HepG2 (cell line): ENCODE measurements around the gene CYBRD1. TPM values are rescaled to one million over a fixed set of nuclear protein-coding genes. Genes with fewer than 3 reads are reported as not detected.

ENCODE experiments used
- ATAC-seq: fragments of 200-7000 bp; cut with Tn5 transposase; 3 replicates; pipeline ENCODE4 v1.9.1; 2020; ENCODE audit warnings: mild to moderate bottlenecking, moderate library complexity
- BruUV-seq: library from RNA; stranded (reverse); fragments of 400-500 nt; replicated peaks from 2 replicates; lab custom pipeline; 2021; lab: Mats Ljungman, UMichigan
- CTCF ChIA-PET: fragments of 300-600 bp; formaldehyde crosslinking; extraction: SDS; loops from one replicate; lab custom pipeline; 2021; ENCODE audit warnings: low total read pairs, inconsistent platforms, low intra/inter-chr PET ratio; lab: Yijun Ruan, JAX
- POLR2A ChIA-PET: fragments of 350-600 bp; sonication (Branson Sonifier 250); formaldehyde crosslinking; loops from one replicate; lab custom pipeline; 2020; ENCODE audit warnings: antibody characterized with exemption, inconsistent platforms; lab: Yijun Ruan, JAX
- DNase-seq: peaks from one replicate; pipeline ENCODE4 v3.0.0-alpha.2; 2015; ENCODE audit warnings: low spot score
- FAIRE-seq: peaks from 3 replicates; lab custom pipeline; 2011; peaks lifted over from hg19 to GRCh38; lab: Jason Lieb, UNC
- H2AFZ ChIP-seq: one replicate; pipeline ENCODE4 v1.6.1; 2011; ENCODE audit warnings: low read length, inconsistent platforms
- H3K27ac ChIP-seq: fragments of 300-600 bp; 3 replicates; pipeline ENCODE4 v1.8.0; 2011; ENCODE audit warnings: mixed run types, mild to moderate bottlenecking, mixed read lengths, low read length, inconsistent platforms; ENCODE audit not compliant: insufficient read depth; ENCODE audit errors: extremely low read length
- H3K27me3 ChIP-seq, 2 experiments: fragments of 200-600 bp in 1 of 2; 2 replicates in 1 of 2; 3 replicates in 1 of 2; pipeline versions ENCODE4 v1.6.0 to v1.8.0; 2011; ENCODE audit warnings: low read length in 2 of 2, mild to moderate bottlenecking in 2 of 2, moderate library complexity in 2 of 2, inconsistent platforms in 1 of 2; ENCODE audit not compliant: insufficient read depth in 2 of 2, control insufficient read depth in 1 of 2
- H3K36me3 ChIP-seq, 2 experiments: fragments of 200-600 bp in 1 of 2; replicated peaks in 1 of 2; 2 replicates in 1 of 2; 3 replicates in 1 of 2; pipeline versions ENCODE4 v1.5.1 to v1.8.0; 2011; ENCODE audit warnings: low read length in 2 of 2, inconsistent platforms in 1 of 2; ENCODE audit not compliant: insufficient read depth in 2 of 2, control insufficient read depth in 1 of 2
- H3K4me1 ChIP-seq: 2 replicates; pipeline ENCODE4 v1.5.1; 2012; ENCODE audit warnings: low read length, inconsistent platforms; ENCODE audit not compliant: insufficient read depth
- H3K4me2 ChIP-seq: 2 replicates; pipeline ENCODE4 v1.6.0; 2011; ENCODE audit warnings: low read depth, low read length, inconsistent platforms
- H3K4me3 ChIP-seq, 3 experiments: fragments of 200-600 bp in 1 of 3; sonication (generic), shearing (Covaris generic) in 1 of 3; replicated peaks in 1 of 3; 2 replicates each; pipeline ENCODE4 v1.5.1; 2011 to 2016; ENCODE audit warnings: low read length in 3 of 3, inconsistent platforms in 2 of 3, low read depth in 2 of 3, mild to moderate bottlenecking in 2 of 3, control low read depth in 1 of 3, mixed read lengths in 1 of 3; ENCODE audit not compliant: insufficient read depth in 1 of 3
- H3K79me2 ChIP-seq: one replicate; pipeline ENCODE4 v1.6.1; 2011; ENCODE audit warnings: low read length, inconsistent platforms; ENCODE audit not compliant: insufficient read depth
- H3K9ac ChIP-seq: 2 replicates; pipeline ENCODE4 v1.6.0; 2011; ENCODE audit warnings: mild to moderate bottlenecking, low read depth, low read length, inconsistent platforms; ENCODE audit not compliant: insufficient read depth
- H3K9me3 ChIP-seq: 2 replicates; pipeline ENCODE4 v1.5.1; 2012; ENCODE audit warnings: mild to moderate bottlenecking, low read length
- H4K20me1 ChIP-seq: 2 replicates; pipeline ENCODE4 v1.6.0; 2011; ENCODE audit warnings: inconsistent platforms, mild to moderate bottlenecking, low read length, moderate library complexity; ENCODE audit not compliant: insufficient read depth
- ATF6 ChIP-seq: sonication (generic); formaldehyde crosslinking; conservative IDR thresholded peaks from 2 replicates; pipeline ENCODE4 v1.4.0; 2020; ENCODE audit warnings: missing genetic modification reagents
- FOSL1 ChIP-seq: sonication (generic); formaldehyde crosslinking; IDR thresholded peaks from 2 replicates; pipeline ENCODE4 v1.9.0; 2021; ENCODE audit warnings: missing genetic modification reagents, borderline replicate concordance
- HHEX ChIP-seq: IDR thresholded peaks from 2 replicates; pipeline ENCODE4 v1.6.1; 2016; ENCODE audit warnings: control low read depth
- HMG20B ChIP-seq: conservative IDR thresholded peaks from 2 replicates; pipeline ENCODE4 v1.6.1; 2016; ENCODE audit warnings: missing genetic modification reagents, missing compliant biosample characterization
- KLF9 ChIP-seq: IDR thresholded peaks from 2 replicates; pipeline ENCODE4 v1.6.1; 2016; ENCODE audit warnings: low read depth
- MATR3 ChIP-seq: sonication (generic); formaldehyde crosslinking; IDR thresholded peaks from 2 replicates; pipeline ENCODE4 v1.4.0; 2020; ENCODE audit warnings: missing genetic modification reagents
- NFKBIZ ChIP-seq: IDR thresholded peaks from 2 replicates; pipeline ENCODE4 v1.6.1; 2018; ENCODE audit warnings: missing genetic modification reagents, missing compliant biosample characterization
- NONO ChIP-seq, 2 experiments: fragments of 450-650 bp in 1 of 2; sonication (generic) in 1 of 2; formaldehyde crosslinking in 1 of 2; IDR thresholded peaks in 1 of 2; conservative IDR thresholded peaks in 1 of 2; 2 replicates each; pipeline versions ENCODE4 v1.6.1 to v1.8.0; 2017 to 2022; ENCODE audit warnings: mild to moderate bottlenecking in 1 of 2, missing genetic modification reagents in 1 of 2, moderate library complexity in 1 of 2
- PAF1 ChIP-seq: IDR thresholded peaks from 2 replicates; pipeline ENCODE4 v1.6.1; 2016; ENCODE audit warnings: missing genetic modification reagents, missing compliant biosample characterization
- TBX3 ChIP-seq: fragments of 450-650 bp; IDR thresholded peaks from 2 replicates; pipeline ENCODE4 v1.6.1; 2017; ENCODE audit warnings: antibody characterized with exemption, mild to moderate bottlenecking, inconsistent platforms, borderline replicate concordance
- ZBTB7B ChIP-seq: sonication (generic); formaldehyde crosslinking; IDR thresholded peaks from 2 replicates; pipeline ENCODE4 v1.4.0; 2020; ENCODE audit warnings: missing genetic modification reagents
- ZNF235 ChIP-seq: sonication (generic); formaldehyde crosslinking; IDR thresholded peaks from 2 replicates; pipeline ENCODE4 v1.8.1; 2023; ENCODE audit warnings: mild to moderate bottlenecking, missing genetic modification reagents, borderline replicate concordance
- ZNF296 ChIP-seq: sonication (generic); formaldehyde crosslinking; conservative IDR thresholded peaks from 2 replicates; pipeline ENCODE4 v1.5.0; 2020; ENCODE audit warnings: mild to moderate bottlenecking, missing genetic modification reagents
- ZNF326 ChIP-seq: sonication (generic); formaldehyde crosslinking; IDR thresholded peaks from 2 replicates; pipeline ENCODE4 v1.4.0; 2020; ENCODE audit warnings: missing genetic modification reagents, borderline replicate concordance
- ZNF468 ChIP-seq: sonication (generic); formaldehyde crosslinking; IDR thresholded peaks from 2 replicates; pipeline ENCODE4 v1.8.0; 2022; ENCODE audit warnings: mild to moderate bottlenecking, moderate library complexity, missing genetic modification reagents
- ZNF550 ChIP-seq: sonication (generic); formaldehyde crosslinking; IDR thresholded peaks from 2 replicates; pipeline ENCODE4 v1.4.0; 2020; ENCODE audit warnings: mild to moderate bottlenecking, missing genetic modification reagents, borderline replicate concordance
- ZNF616 ChIP-seq: sonication (generic); formaldehyde crosslinking; IDR thresholded peaks from 2 replicates; pipeline ENCODE4 v1.5.0; 2020; ENCODE audit warnings: low read depth, mild to moderate bottlenecking, missing genetic modification reagents
- ZSCAN5A ChIP-seq: sonication (generic); formaldehyde crosslinking; IDR thresholded peaks from 2 replicates; pipeline ENCODE4 v1.8.0; 2022; ENCODE audit warnings: mild to moderate bottlenecking, missing genetic modification reagents, borderline replicate concordance
- WGBS: methylation state at CpG from one replicate; pipeline ENCODE4 v1.1.6; 2017; ENCODE audit warnings: low lambda C conversion rate; 5-methylcytosine and 5-hydroxymethylcytosine counted together
- in situ Hi-C: cut with HindIII; loops from 2 replicates; pipeline ENCODE4 v1.10.0; 2017; ENCODE audit warnings: low pct_unique_long_range_greater_than_20kb; ENCODE audit not compliant: extremely low pct_ligation_motif_present
- intact Hi-C: fragments of 100-400 bp; cut with micrococcal nuclease; formaldehyde crosslinking; loops from one replicate; pipeline ENCODE4 v1.10.0; 2022; ENCODE audit not compliant: unreplicated experiment
- polyA plus RNA-seq, 8 experiments: library from polyadenylated mRNA; depleted of rRNA in 3 of 8; stranded (reverse) in 7 of 8; unstranded in 1 of 8; fragments of >200 nt; fragmentation: Illumina TruSeq in 4 of 8; extraction: Trizol in 4 of 8; gene quantifications; 2 replicates each; pipeline versions ENCODE4 v1.2.1 to v1.2.3, GENCODE V29; 2011 to 2016; ENCODE audit warnings: low read depth in 4 of 8, missing spikeins in 1 of 8, mixed read lengths in 1 of 8; ENCODE audit not compliant: insufficient read depth in 1 of 8
- total RNA-seq, 5 experiments: library from RNA; depleted of rRNA; stranded (reverse); fragments of >200 nt; fragmentation: Illumina TruSeq; extraction: Trizol; gene quantifications; 2 replicates each; pipeline ENCODE4 v1.2.3, GENCODE V29; 2016; ENCODE audit warnings: low read depth in 1 of 5

CYBRD1 gene
- total and polyA plus RNA-seq, 2 of the 13 experiments (the other 11 are each of a cell fraction or from before 2014, with no cell fraction given): 0.13 to 0.42 TPM

DNA sequence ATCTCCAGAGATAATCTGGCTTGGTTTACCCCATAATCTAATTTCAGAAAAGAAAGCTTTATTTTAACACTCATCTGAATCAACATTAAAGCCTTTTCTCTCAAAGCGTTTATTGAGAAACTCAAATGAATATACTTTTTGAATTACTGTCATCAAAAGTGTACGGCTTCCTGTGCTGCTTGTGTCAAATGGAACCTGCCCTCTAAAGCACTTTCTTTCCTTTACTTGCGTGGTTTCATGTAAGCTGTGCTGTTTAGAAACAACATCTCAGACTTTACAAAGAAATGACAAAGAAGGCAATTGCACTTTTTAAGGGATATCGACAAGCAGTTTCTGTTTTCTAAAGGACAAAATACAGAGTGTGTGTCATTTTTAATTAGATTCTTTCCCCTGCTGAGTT, 35.1 kb downstream of the CYBRD1 start:
- WGBS: 50% methylated on average over 4 of the region's 4 CpGs
- intact Hi-C loops: no loop called here
- TF ChIP-seq MATR3 (CRISPR knock-in tag): no peak
- TF ChIP-seq ZNF235 (CRISPR knock-in tag): no peak
- TF ChIP-seq ZSCAN5A: no peak
- Histone ChIP-seq H3K27me3 (peaks cover 0 to 8% of the 10 kb centered on the region in 2 experiments; a peak in 1 of 5 replicates), H3K4me3 (no peak overlapping the region), H3K79me2 (no peaks in the 10 kb centered on the region), H3K9ac (no peak overlapping the region), H3K4me1 (peaks cover 12% of the 10 kb centered on the region), H3K4me2 (no peak overlapping the region), H3K36me3 (no peaks in the 10 kb centered on the region), H2AFZ (peak overlapping the region; percentile 76), H3K9me3 (no peaks in the 10 kb centered on the region), H4K20me1 (no peaks in the 10 kb centered on the region), H3K27ac (no peak overlapping the region)
- ChIA-PET CTCF (no interaction called here), POLR2A (no interaction called here)
- ATAC-seq: no peak
- in situ Hi-C loops: no loop called here
- no TSS peak for BruUV-seq
- FAIRE-seq: no peak
- DNase-seq: no peak

DNA sequence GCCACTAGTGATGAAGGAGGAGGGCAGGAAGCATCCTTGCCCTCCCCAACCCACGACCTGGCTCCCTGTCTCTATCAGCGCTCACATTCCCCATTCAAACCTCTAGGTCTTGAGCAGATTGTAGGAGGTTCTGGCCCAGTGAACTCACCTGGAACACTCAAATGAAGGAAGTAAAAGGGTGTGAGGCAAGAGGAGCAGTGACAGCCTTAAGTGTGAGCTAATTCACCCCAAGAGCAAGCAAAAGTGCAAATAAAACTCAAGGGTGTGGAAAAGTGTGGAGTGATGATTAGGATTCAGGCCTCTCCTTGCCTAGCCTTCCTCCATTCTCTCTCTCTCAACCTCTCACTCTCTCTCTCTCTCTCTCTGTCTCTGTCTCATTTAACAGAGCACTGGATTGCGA, 41.0 kb downstream of the CYBRD1 start:
- no peak overlapping the region for H3K4me3 ChIP-seq
- H2AFZ ChIP-seq: no peak overlapping the region
- H3K27ac ChIP-seq: no peak overlapping the region
- H3K9me3 ChIP-seq: no peaks in the 10 kb centered on the region
- no peak for ATAC-seq
- ChIA-PET CTCF (no interaction called here), POLR2A (no interaction called here)
- H3K27me3 ChIP-seq: peaks cover 0 to 9% of the 10 kb centered on the region in 2 experiments; a peak in 1 of 5 replicates
- no peaks in the 10 kb centered on the region for H3K79me2 ChIP-seq
- H3K4me2 ChIP-seq: no peak overlapping the region
- no peak for DNase-seq
- intact Hi-C loops: no loop called here
- in situ Hi-C loops: no loop called here
- H4K20me1 ChIP-seq: no peaks in the 10 kb centered on the region
- H3K4me1 ChIP-seq: peaks cover 14% of the 10 kb centered on the region; the same call in 1 of the 2 replicates
- BruUV-seq: no TSS peak
- no peak for FAIRE-seq
- 45% methylated on average over 3 of the region's 3 CpGs for WGBS
- no peak overlapping the region for H3K9ac ChIP-seq
- no peaks in the 10 kb centered on the region for H3K36me3 ChIP-seq
- TF ChIP-seq ATF6 (CRISPR knock-in tag) (no peak), NONO (IDR thresholded peaks at IDR 0.05) (no peak), NONO (CRISPR knock-in tag; conservative IDR thresholded peaks at IDR 0.05) (no peak), HHEX (CRISPR knock-in tag) (no peak), ZNF616 (no peak), ZNF326 (CRISPR knock-in tag) (no peak), PAF1 (CRISPR knock-in tag) (no peak), TBX3 (no peak), ZNF296 (CRISPR knock-in tag) (no peak), HMG20B (CRISPR knock-in tag) (no peak), FOSL1 (CRISPR knock-in tag) (no peak), ZNF550 (CRISPR knock-in tag) (no peak), ZBTB7B (no peak), ZNF468 (no peak), NFKBIZ (CRISPR knock-in tag) (no peak), KLF9 (CRISPR knock-in tag) (no peak)
